ENCODE measurements around the gene CACNA1A.
"Not testable (repeated sequence)": the region's sequence is repeated elsewhere in the genome, so short reads cannot be mapped to it uniquely, and the experiment has no call there.

CACNA1A gene

GRCh38 chr19:13420780-13421179 lies 85.5 kb downstream of the CACNA1A start:
- no peak for DNase-seq

GRCh38 chr19:13417054-13417453 lies 89.2 kb downstream of the CACNA1A start:
- DNase-seq = no peak

- no peak for DNase-seq
These were observed 94.4 kb downstream of the CACNA1A start for GRCh38 chr19:13411899-13412298.

- DNase-seq = no peak
These were observed 95.3 kb downstream of the CACNA1A start for GRCh38 chr19:13410946-13411345.

GRCh38 chr19:13408889-13409518 lies 97.3 kb downstream of the CACNA1A start:
- DNase-seq = no peak

GRCh38 chr19:13404236-13404635 lies 102.0 kb downstream of the CACNA1A start:
- no peak for DNase-seq

- no peak for DNase-seq
These were observed 104.9 kb downstream of the CACNA1A start for GRCh38 chr19:13401388-13401787.

- DNase-seq = no peak
These were observed 106.0 kb downstream of the CACNA1A start for GRCh38 chr19:13400296-13400695.

- DNase-seq = no peak
These were observed 106.5 kb downstream of the CACNA1A start for GRCh38 chr19:13399746-13400145.

GRCh38 chr19:13398780-13399726 lies 107.2 kb downstream of the CACNA1A start:
- DNase-seq = no peak

GRCh38 chr19:13398182-13398581 lies 108.1 kb downstream of the CACNA1A start:
- no peak for DNase-seq

- no peak for DNase-seq
These were observed 109.8 kb downstream of the CACNA1A start for GRCh38 chr19:13396250-13397080.

GRCh38 chr19:13382633-13382938 lies 123.7 kb downstream of the CACNA1A start:
- no peak for DNase-seq

GRCh38 chr19:13381827-13382632 lies 124.2 kb downstream of the CACNA1A start:
- DNase-seq = no peak

GRCh38 chr19:13376537-13376936 lies 129.7 kb downstream of the CACNA1A start:
- DNase-seq = no peak

GRCh38 chr19:13373599-13373998 lies 132.7 kb downstream of the CACNA1A start:
- DNase-seq = no peak

GRCh38 chr19:13370948-13371347 lies 135.3 kb downstream of the CACNA1A start:
- DNase-seq = no peak

- no peak for DNase-seq
These were observed 139.6 kb downstream of the CACNA1A start for GRCh38 chr19:13366529-13367143.

GRCh38 chr19:13363954-13364353 lies 142.3 kb downstream of the CACNA1A start:
- no peak for DNase-seq

GRCh38 chr19:13363245-13363644 lies 143.0 kb downstream of the CACNA1A start:
- no peak for DNase-seq

- DNase-seq = no peak
These were observed 143.6 kb downstream of the CACNA1A start for GRCh38 chr19:13362668-13363067.

- not testable (repeated sequence) for DNase-seq
These were observed 144.6 kb downstream of the CACNA1A start for GRCh38 chr19:13361726-13362125.
